ENCODE data around the gene CYB5B. TPM values are rescaled to one million over a fixed set of nuclear protein-coding genes. Genes with fewer than 3 reads are reported as not detected.

Gene CYB5B
- total RNA-seq, result 43.5 TPM

GRCh38 chr16:69424053-69424934 is at the start of gene CYB5B:
CYB5B (plus strand) TSS chr16:69424619; CDS start chr16:69424684, 65 bp downstream.

Other genes starting within 250 kb of the CYB5B start
- 60.4 TPM for gene SNTB2, start 237.5 kb upstream of the CYB5B start, total RNA-seq
- gene VPS4A, start 113.3 kb upstream of the CYB5B start, total RNA-seq, result 27.5 TPM
- gene PDF, start 94.0 kb upstream of the CYB5B start, total RNA-seq, result 18.0 TPM
- 65.3 TPM for gene COG8, start 85.1 kb upstream of the CYB5B start, total RNA-seq
- gene NIP7, start 84.8 kb upstream of the CYB5B start, total RNA-seq, result 13.0 TPM
- gene TMED6, start 72.8 kb upstream of the CYB5B start, total RNA-seq, result not detected
- gene TERF2, start 38.6 kb upstream of the CYB5B start, total RNA-seq, result 35.1 TPM
- 79.0 TPM for gene NFAT5, start 141.3 kb downstream of the CYB5B start, total RNA-seq

All from camera-type eye (tissue), 1 donor.